ENCODE data around the gene COPA.
A peak's percentile ranks its signal among the peaks of the same experiment; 100 is the strongest.
"Not testable (repeated sequence)": the region's sequence is repeated elsewhere in the genome, so short reads cannot be mapped to it uniquely, and the experiment has no call there.

The COPA gene

GRCh38 chr1:160342953-160343869 is at the start of gene COPA, which contains the start of gene NCSTN:
Gene COPA, minus strand, starts transcription at chr1:160343250. Its CDS starts 80 bp downstream, at chr1:160343170.
Gene NCSTN, plus strand, starts transcription at chr1:160343383. Its CDS starts 14 bp downstream, at chr1:160343397.
- DNase-seq, result peak; percentile 86

DNA sequence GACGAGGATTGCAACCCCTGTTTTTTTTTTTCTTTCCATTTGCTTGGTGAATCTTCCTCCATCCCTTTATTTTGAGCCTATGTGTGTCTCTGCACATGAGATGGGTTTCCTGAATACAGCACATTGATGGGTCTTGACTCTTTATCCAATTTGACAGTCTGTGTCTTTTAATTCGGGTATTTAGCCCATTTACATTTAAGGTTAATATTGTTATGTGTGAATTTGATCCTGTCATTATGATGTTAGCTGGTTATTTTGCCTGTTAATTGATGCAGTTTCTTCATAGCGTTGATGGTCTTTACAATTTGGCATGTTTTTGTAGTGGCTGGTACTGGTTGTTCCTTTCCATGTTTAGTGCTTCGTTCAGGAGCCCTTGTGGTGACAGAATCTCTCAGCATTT is 45.4 kb upstream of the COPA start:
- not testable (repeated sequence) for DNase-seq

DNA sequence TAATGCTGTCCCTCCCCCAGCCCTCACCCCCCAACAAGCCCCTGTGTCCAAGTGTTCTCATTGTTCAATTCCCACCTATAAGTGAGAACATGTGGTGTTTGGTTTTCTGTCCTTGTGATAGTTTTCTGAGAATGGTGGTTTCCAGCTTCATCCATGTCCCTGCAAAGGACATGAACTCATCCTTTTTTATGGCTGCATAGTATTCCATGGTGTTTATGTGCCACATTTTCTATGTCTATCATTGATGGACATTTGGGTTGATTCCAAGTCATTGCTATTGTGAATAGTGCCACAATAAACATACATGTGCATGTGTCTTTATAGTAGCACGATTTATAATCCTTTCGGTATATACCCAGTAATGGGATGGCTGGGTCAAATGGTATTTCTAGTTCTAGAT is 41.8 kb upstream of the COPA start:
- DNase-seq, result not testable (repeated sequence)

GRCh38 chr1:160377585-160378206 is 34.6 kb upstream of the COPA start:
- no peak for DNase-seq

DNA sequence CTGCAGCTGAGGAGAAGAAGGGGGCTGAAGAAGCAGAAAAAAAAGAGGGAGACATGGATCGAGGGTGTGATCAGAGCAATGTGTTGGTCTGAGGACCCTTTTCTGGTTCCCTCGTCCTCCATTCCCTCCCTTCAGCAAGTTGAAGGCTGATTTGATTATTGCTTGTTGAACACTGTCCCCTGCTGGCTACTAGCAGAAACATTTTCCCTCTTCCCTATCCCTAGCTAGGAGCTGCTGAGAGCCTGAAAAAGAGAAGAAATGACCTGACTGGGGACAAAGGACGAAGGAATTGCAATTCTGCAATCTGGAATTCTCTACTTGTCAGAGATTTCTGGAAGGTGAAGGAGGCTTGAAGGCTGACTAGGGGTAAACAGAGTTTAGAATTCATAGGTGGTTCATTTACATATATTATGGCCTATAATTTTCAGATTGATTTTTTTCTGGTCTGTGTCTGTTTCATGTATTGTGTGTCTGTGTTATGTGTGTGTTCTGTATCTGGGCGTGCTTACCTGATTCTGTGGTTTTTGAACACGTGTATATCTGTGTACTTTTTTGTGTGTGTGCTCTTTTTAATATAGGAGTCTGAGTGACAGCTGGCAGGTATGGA is 33.6 kb upstream of the COPA start:
- no peak for DNase-seq

- DNase-seq, result no peak
Observed at GRCh38 chr1:160375788-160376524, 32.9 kb upstream of the COPA start.

DNA sequence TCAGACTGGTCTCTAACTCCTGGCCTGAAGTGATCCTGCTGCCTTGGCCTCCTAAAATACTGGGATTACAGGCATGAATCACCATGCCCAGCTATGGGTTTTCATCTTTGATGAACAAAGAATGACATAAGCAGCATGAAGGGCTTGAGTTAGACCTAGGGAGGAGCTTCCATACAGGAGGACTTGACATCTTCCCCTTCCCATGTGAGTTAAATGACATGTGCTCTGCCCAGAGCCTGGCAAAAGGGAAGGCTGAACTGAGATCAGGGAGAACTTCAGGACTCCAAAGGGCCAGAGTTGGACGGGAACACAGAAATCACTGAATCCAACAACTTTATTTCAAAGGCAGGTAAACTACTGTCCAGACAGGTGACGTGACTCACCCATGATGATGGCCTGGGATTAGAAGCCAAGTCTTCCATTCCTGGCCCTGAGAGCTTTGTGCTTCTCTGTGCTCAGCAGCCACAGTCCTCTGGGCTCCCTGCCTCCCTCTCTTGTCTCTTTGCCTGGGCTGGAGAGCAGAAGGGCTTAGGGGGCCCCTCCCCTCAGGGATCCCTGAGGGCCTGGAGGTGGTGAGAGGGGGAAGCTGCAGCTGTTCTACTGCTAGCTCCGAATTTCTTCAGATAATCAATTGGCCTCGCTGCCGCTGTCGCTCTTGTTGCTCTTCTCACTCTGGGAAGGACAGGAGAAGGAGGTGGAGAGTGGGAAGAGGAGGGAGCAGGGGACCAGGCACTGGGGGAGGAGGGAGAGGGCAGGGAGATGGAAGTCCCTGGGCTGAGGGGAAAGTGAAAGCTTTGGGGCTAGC is 31.5 kb upstream of the COPA start:
- DNase-seq, result no peak

- DNase-seq, result no peak
Observed at GRCh38 chr1:160373696-160374095, 30.6 kb upstream of the COPA start.

- no peak for DNase-seq
Observed at GRCh38 chr1:160371756-160372155, 28.7 kb upstream of the COPA start.

- DNase-seq, result no peak
Observed at GRCh38 chr1:160371346-160371631, 28.2 kb upstream of the COPA start.

DNA sequence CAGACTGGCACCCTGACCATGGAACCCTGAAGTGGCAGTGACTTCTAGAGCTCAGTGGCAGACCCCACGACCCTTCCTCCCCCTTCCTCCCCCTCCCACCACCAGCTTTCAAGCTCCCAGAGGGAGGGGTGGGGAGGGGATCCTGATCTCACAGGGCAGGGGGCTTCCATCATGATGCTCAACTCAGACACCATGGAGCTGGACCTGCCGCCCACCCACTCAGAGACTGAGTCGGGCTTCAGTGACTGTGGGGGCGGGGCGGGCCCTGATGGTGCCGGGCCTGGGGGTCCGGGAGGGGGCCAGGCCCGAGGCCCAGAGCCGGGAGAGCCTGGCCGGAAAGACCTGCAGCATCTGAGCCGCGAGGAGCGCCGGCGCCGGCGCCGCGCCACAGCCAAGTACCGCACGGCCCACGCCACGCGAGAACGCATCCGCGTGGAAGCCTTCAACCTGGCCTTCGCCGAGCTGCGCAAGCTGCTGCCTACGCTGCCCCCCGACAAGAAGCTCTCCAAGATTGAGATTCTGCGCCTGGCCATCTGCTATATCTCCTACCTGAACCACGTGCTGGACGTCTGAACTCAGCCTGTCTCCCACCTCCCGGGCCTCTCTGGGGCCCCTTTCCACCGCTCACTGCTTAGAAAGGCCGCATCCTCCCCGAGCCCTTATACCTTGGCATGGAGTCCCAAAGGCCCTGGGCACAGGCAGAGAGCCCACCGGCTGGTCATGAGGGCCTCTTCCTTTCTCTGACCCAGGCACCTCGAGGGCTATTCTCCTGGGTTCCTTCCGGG is 27.7 kb upstream of the COPA start:
- no peak for DNase-seq

- no peak for DNase-seq
Observed at GRCh38 chr1:160369087-160369486, 26.0 kb upstream of the COPA start.

DNA sequence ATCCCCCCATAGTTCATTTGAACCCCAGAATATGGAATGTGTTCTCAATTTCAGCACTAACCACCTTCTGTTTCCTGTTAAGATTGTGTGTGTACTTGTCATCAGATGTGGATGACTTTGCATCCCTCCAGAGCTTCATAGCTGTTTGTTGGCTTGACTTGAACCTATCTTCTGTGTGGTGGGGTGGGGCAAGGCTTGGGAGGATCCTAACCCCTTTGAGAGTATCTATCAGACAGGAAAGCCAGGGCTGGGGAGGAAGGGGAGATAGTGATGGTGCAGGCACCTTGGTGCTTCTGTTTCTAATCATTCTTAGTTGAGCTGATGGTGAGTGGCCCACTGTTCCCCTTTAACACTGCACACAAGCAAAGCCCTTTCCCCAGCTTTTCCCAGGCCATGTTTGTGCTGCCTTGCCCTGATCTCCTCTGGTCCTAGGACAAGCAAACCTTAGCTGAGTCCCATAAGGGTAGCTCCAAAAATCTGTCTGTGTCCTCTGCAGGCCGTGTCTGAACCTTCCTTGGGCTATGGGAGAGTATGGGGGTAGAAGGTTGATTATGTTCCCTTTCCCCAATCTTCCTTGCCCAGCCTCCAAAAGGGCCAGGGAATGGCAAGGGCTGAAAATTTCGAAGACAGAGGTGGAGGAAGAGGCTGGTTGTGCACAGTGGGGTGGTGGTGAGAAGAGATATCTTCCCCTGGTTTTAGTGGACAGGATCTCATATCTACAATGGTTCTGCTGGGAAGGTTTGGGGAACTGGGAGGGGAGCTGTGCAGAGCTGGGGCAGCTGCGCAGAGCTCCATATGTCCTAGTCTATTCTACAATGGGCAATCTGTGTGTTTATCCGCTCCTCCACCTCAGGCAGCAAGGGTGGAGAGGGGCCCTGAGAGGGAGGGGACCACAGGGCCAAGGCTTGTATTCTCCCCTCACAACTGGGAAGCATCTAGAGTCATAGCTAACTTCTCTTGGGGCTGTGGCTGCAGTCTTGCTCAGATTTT is 25.2 kb upstream of the COPA start:
- no peak for DNase-seq

DNA sequence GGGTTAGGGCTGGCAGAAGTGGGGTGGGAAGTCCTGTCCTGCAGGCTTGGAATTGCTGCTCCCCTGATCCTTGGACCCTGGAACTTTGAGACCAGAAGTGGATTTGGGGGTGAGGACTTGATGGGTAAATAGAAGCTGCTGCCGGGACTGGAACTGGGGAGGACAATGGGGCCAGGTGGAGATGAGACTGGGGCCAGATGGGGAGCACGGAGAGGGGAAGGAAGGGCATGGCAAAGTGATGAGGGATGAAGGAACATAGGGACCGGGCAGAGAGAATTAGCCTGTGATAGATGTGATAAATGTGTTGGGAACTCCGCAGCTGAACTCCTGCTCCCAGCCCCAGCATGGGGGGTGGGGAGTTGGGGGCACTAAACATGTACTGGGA is 24.5 kb upstream of the COPA start:
- DNase-seq, result no peak

GRCh38 chr1:160366731-160367515 is 23.9 kb upstream of the COPA start, which contains the start of gene NHLH1:
Gene NHLH1, plus strand, starts transcription at chr1:160367071. Its CDS starts 3,661 bp downstream, at chr1:160370732.
- no peak for DNase-seq

DNA sequence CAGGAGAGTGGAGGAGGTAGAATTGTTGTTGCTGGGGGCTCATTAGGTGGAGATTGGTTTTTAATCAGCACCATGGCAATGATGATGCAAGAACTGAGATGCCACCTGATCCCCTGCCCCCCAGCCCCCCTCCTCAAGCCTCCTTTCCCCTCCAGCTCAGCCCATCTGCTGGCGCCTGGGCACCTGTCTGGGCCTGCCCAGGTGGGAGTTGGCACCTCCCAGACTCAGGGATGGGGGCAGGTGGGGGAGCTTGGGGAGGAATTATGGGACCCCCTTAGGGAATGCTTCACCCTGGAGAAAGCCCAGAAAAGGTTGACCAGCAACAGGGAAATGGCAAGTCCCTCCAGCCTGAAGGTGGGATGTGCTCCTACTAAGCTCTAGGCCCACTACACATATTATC is 22.3 kb upstream of the COPA start:
- DNase-seq, result no peak

DNA sequence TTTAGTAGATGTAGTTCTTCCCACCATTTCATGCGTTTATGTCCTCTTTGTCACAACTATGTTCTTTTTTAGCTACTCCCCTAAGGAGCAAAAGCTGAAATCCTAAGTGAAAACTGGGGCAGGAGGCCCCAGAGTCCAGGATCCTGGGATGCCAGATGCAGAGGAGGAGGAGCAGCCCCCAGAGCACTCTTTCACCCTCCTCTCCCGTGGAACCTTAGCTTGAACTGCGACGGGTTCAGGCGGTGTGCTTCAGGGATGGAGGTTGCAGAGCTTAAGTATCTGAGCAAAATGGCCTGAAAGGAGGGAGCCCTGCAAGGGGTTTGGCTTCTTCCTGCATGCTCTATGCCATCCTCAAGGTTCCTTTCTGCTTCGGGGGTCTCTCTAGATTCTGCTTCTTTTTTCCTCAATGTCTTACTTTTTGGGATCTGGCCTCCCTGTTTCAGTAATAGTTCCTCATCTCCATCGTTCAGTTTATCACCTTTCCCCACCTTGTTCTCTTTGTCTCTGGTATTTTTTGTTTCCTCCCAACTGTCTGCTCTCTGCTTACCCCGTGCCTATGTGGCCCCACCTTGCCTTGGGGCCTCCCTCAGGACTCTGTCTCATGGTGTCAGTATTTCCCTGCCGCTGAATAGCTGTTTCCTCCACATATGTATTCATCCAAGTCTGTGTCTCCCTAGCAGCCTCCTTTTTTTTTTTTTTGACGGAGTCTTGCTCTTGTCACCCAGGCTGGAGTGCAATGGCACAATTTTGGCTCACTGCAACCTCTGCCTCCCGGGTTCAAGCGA is 21.1 kb upstream of the COPA start:
- DNase-seq, result no peak

- no peak for DNase-seq
Observed at GRCh38 chr1:160363010-160363409, 20.0 kb upstream of the COPA start.

Measured in activated CD4-positive, alpha-beta T cell treated with anti-CD3 and anti-CD28 coated beads, Interleukin-2, amount 50 U/mL, for 1 hour (primary cell).